Suppressor macrophage treated with lipopolysaccharide for 4 hours (primary cell): Measurements from ENCODE around the gene NAALAD2.
A peak's percentile ranks its signal among the peaks of the same experiment; 100 is the strongest.
"Not testable (repeated sequence)": the region's sequence is repeated elsewhere in the genome, so short reads cannot be mapped to it uniquely, and the experiment has no call there.

ENCODE experiments used
- DNase-seq: peaks from one replicate; pipeline ENCODE4 v3.0.0-alpha.2; 2020

NAALAD2 gene

DNA sequence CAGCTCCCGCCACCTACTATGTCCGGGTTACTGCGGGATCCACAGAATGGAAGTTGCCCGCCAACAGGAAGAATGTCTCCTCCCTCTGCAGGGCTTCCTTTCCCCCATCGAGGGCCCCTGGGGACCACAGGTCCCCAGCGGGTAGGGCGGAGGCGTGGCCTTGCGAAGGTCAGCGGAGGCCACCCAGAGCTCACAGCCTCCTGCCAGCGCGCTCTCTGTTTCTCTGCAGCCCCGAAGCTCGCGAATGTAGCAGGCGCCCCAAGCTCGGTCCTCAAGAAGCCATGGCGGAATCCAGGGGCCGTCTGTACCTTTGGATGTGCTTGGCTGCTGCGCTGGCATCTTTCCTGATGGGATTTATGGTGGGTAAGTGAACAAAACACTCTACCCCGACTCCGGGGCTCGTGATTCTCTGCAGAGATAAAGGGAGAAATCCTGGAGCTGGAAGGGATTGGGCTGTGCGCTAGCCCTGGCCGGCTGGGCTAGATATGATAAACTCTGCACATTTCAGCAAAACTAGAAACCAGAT, at the start of gene NAALAD2:
NAALAD2 (plus strand) TSS at position 186 of the 526 bp plus-strand sequence; CDS start at position 282, 96 bp downstream.
- no peak for DNase-seq

- not testable (repeated sequence) for DNase-seq
Measured at GRCh38 chr11:90085650-90086049, 48.8 kb upstream of the NAALAD2 start, which contains the start of gene UBTFL1. UBTFL1 (plus strand) TSS chr11:90085950; CDS start chr11:90085950, 0 bp downstream.

- DNase-seq = not testable (repeated sequence)
Measured at GRCh38 chr11:90088731-90089130, 45.7 kb upstream of the NAALAD2 start.

GRCh38 chr11:90095230-90095924, 39.1 kb upstream of the NAALAD2 start:
- DNase-seq = not testable (repeated sequence)

- not testable (repeated sequence) for DNase-seq
Measured at GRCh38 chr11:90098261-90098660, 36.2 kb upstream of the NAALAD2 start.

GRCh38 chr11:90100431-90100830, 34.0 kb upstream of the NAALAD2 start:
- DNase-seq = no peak

DNA sequence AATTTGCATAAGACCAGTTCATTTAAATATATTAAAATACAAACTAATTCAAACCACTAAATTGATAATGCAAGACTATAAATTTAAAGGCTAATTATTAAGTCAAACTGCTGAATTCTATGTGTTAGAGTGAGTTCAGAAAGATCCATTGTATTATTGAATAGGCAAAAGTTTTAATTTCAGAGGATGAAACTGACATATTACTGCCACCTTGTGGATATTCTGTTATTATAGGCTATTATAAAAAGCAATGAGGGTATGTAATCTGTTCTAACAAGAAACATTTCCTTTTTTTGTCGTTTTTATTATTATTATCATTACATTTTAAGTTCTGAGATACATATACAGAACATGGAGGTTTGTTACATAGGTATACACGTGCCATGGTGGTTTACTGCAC, 20.9 kb upstream of the NAALAD2 start:
- DNase-seq = peak; percentile 18

DNA sequence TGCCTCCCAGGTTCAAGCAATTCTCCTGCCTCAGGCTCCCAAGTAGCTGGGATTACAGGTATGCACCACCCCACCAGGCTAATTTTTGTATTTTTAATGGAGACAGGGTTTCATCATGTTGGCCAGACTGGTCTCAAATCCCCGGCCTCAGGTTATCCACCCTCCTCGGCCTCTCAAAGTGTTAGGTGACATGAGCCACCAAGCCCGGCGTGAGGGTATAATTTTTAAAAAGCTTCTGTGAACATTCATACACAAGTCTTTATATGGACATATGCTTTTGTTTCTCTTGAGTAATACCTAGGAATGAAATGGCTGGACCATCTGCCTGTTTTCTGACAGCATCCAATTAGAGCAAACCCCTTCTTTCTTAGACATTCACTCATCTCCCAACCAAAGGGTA, 14.3 kb upstream of the NAALAD2 start:
- no peak for DNase-seq

DNA sequence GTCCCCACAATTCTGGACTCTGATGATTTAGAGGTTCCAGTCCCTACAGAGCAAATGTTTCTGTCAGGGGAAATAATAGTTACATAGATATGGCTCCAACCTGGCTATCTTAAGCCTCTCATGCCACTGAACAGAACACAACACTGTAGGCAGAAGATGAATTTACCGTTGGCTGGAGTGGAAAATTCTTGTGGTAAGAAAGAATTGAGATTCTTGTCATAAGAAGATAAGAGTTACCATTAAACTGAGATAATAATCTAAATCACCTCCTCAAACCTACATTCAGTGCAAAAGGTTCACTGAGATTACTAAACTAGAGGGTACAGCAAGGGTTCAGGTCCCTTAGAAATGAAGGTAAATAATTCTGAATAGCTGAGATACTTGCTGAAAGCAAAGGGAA, 10.1 kb upstream of the NAALAD2 start:
- DNase-seq = no peak

- DNase-seq = no peak
Measured at GRCh38 chr11:90124946-90125345, 9.5 kb upstream of the NAALAD2 start.

- no peak for DNase-seq
Measured at GRCh38 chr11:90133560-90134477, 644 bp upstream of the NAALAD2 start.

DNA sequence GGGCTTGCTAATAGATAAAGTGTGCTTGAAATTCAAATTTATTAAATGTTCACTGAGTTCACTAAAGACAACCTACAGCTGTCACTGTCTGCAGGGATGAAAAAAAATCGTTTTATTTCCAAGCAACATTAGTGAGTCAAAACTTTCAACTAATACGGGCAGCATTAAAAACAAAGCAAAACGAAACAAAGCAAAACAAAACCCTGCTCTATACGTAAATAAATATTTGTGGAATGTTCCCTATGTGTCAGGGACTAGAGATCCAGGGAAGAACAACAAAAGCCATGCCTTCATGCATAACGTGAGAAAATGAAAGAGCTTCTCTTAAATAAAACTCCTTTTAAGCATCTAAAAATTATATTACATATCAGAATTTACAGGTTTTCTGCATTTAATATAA, 553 bp downstream of the NAALAD2 start:
- DNase-seq = no peak

DNA sequence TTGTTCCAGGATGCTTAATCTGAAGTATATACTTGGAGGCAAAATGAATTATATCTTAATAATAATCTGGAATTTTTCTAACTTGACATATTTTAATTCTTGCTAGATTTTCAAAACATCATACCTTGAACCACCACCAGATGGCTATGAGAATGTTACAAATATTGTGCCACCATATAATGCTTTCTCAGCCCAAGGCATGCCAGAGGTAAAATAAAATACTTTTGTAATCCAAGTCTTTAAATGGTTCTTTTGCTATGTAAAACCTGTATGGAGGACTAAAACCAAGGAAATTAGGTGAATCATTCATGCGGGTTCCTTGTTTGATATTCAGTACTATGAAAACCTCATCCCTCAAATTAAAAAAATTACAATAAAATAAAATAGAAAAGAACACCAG, 14.4 kb downstream of the NAALAD2 start:
- DNase-seq = no peak

- DNase-seq = not testable (repeated sequence)
Measured at GRCh38 chr11:90166982-90167573, 32.6 kb downstream of the NAALAD2 start.

- not testable (repeated sequence) for DNase-seq
Measured at GRCh38 chr11:90167704-90168103, 33.2 kb downstream of the NAALAD2 start.

GRCh38 chr11:90168571-90168970, 34.1 kb downstream of the NAALAD2 start:
- DNase-seq = no peak

- DNase-seq = no peak
Measured at GRCh38 chr11:90171359-90171758, 36.9 kb downstream of the NAALAD2 start.

DNA sequence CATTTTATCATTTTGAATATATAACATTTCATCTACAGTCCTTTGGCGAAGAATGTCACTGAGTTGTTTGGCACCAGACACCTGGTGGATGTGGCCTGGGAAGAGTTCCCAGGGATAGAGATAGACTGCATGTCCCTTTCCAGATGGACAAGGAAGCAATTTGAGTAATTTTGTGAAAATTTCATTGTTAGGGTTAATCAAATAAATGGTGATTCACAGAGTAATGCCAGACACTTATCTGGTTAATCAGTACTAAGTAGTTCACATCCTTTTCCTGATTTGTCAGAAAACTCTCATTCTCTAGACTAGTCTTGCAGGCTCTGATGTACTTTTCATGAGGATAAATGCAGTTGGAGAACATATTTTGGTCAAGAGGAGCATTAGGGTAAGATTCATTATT, 41.6 kb downstream of the NAALAD2 start:
- DNase-seq = no peak

DNA sequence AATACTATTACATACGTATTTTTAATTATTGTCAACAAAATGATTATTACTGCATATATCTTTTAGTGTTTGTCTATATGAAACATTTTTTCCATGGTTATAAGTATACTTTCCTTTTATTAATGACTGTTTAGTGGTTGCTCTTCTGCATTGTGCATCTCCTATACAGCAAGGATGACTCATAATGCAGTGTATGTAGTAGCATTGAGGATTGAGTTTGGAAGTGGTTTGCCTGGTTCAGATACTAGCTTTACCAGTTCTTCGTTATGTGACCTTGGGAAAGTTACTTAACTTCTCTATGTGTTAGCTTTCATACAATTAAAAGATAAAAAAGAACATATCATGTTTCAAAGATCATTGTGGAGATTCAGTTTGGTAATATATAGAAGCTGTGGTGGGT, 44.3 kb downstream of the NAALAD2 start:
- no peak for DNase-seq

- DNase-seq = no peak
Measured at GRCh38 chr11:90179923-90180322, 45.5 kb downstream of the NAALAD2 start.

DNA sequence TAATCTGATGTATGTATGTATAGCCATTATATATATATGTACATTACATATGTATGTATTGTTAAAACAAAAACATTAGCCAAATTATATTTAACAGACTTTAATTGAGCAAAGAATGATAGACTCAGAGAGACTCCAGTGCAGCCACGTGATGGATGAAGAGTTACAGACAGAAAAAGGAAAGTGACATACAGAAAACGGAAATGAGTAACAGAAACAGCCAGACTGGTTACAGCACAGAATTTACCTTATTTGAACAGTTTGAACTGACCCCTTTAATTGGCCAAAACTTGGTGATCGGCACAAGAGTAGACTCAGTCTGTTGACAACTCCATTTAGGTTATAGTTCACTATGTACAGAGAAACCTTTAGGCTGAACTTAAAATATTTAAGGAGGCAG, 53.4 kb downstream of the NAALAD2 start:
- no peak for DNase-seq

- DNase-seq = no peak
Measured at GRCh38 chr11:90189011-90189410, 54.5 kb downstream of the NAALAD2 start.

DNA sequence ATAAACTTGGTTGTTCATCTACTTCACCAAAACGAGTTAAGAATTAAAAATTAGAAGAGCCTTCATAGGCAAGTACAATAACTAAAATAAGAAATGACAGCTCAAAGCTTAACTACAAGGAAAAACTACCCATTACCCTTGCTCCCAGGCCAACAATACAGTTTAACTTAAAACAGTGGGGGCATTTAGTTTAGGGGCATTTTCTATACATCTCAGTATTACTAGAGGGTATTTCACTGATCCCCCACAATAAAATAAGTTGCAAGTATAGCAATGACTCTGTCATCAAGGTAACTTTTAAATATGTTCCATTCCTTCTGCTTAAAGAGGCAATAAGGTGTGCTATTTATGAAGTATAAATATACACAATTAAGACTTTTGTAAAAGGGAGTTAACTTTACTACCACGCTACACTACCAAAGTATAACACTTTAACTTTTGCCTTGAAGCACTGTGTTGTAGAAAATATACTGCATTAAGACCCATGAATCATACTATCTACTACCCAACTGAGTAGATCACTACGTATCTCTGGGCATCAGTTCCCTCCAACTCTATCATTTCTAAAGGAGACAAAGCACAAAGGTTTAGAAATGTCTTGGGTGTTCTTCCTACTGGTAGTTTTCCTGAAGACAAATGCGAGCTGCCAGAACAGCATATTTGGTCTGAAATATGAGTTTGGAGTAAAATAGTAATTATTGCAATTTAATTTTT, 58.6 kb downstream of the NAALAD2 start:
- DNase-seq = no peak
